ENCODE results near the gene PDE4B. TPM values are rescaled to one million over a fixed set of nuclear protein-coding genes. Genes with fewer than 3 reads are reported as not detected.

PDE4B gene
- total and polyA plus RNA-seq, 2 of the 13 experiments (the other 11 are each of a cell fraction or from before 2014, with no cell fraction given), result not detected

DNA sequence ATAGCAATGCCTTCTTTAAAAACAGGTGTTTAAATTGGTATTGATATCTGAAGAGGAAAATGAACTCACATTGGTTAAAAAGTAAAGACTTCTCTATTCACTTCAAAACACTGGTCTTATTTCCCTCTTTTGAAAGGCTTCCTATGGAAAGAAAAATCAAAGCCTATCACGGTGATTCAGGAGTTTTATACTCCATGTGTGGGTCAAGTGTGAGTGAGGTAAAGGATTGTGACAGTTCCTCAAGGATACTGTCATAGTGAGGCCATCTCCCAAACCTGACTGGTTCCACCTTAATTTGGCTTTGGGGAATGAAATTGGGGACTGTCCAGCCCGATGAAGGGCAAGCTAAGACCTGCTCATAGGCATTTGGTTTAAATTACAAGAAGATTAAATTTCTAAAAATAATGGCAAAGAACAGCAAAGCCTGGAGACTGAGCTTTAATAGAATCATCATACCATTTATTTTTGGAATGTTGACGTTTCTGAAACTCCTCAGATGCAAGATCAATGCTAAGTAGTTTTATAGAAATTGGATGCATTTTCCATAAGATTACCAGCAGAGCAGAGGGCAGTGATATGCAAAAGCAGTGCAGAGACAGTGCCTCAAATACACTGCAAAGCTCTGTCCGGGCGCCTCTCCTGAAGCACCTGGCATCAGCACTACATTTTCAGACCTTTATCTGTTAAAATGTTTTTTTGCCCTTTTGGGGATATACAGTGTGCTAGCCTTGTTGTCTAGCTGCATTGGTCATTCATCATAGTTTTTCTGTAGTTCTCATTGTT is 439.2 kb downstream of the PDE4B start:
- H3K27ac ChIP-seq (ENCODE audit: extremely low read length, insufficient read depth, low read length), result no peak overlapping the region
- H3K79me2 ChIP-seq (ENCODE audit: insufficient read depth, low read length), result no peaks in the 10 kb centered on the region
- TF ChIP-seq, protein P1, sequence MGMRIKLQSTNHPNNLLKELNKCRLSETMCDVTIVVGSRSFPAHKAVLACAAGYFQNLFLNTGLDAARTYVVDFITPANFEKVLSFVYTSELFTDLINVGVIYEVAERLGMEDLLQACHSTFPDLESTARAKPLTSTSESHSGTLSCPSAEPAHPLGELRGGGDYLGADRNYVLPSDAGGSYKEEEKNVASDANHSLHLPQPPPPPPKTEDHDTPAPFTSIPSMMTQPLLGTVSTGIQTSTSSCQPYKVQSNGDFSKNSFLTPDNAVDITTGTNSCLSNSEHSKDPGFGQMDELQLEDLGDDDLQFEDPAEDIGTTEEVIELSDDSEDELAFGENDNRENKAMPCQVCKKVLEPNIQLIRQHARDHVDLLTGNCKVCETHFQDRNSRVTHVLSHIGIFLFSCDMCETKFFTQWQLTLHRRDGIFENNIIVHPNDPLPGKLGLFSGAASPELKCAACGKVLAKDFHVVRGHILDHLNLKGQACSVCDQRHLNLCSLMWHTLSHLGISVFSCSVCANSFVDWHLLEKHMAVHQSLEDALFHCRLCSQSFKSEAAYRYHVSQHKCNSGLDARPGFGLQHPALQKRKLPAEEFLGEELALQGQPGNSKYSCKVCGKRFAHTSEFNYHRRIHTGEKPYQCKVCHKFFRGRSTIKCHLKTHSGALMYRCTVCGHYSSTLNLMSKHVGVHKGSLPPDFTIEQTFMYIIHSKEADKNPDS (CRISPR knock-in tag; IDR thresholded peaks at IDR 0.05), result no peak
- TF ChIP-seq, protein P2, sequence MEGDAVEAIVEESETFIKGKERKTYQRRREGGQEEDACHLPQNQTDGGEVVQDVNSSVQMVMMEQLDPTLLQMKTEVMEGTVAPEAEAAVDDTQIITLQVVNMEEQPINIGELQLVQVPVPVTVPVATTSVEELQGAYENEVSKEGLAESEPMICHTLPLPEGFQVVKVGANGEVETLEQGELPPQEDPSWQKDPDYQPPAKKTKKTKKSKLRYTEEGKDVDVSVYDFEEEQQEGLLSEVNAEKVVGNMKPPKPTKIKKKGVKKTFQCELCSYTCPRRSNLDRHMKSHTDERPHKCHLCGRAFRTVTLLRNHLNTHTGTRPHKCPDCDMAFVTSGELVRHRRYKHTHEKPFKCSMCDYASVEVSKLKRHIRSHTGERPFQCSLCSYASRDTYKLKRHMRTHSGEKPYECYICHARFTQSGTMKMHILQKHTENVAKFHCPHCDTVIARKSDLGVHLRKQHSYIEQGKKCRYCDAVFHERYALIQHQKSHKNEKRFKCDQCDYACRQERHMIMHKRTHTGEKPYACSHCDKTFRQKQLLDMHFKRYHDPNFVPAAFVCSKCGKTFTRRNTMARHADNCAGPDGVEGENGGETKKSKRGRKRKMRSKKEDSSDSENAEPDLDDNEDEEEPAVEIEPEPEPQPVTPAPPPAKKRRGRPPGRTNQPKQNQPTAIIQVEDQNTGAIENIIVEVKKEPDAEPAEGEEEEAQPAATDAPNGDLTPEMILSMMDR (CRISPR knock-in tag; IDR thresholded peaks at IDR 0.05), result no peak
- TF ChIP-seq, protein P3, sequence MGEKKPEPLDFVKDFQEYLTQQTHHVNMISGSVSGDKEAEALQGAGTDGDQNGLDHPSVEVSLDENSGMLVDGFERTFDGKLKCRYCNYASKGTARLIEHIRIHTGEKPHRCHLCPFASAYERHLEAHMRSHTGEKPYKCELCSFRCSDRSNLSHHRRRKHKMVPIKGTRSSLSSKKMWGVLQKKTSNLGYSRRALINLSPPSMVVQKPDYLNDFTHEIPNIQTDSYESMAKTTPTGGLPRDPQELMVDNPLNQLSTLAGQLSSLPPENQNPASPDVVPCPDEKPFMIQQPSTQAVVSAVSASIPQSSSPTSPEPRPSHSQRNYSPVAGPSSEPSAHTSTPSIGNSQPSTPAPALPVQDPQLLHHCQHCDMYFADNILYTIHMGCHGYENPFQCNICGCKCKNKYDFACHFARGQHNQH (CRISPR knock-in tag; IDR thresholded peaks at IDR 0.05), result no peak
- TF ChIP-seq NFATC3 (CRISPR knock-in tag; IDR thresholded peaks at IDR 0.05) (no peak), KDM6A (CRISPR knock-in tag; IDR thresholded peaks at IDR 0.05; ENCODE audit: low read depth) (no peak), NFE2L1 (CRISPR knock-in tag; IDR thresholded peaks at IDR 0.05; ENCODE audit: borderline replicate concordance) (no peak), NFIB (CRISPR knock-in tag; IDR thresholded peaks at IDR 0.05; ENCODE audit: borderline replicate concordance) (no peak), ZNF326 (CRISPR knock-in tag; IDR thresholded peaks at IDR 0.05; ENCODE audit: borderline replicate concordance) (no peak), ARNT (IDR thresholded peaks at IDR 0.05) (no peak), ZNF333 (CRISPR knock-in tag; IDR thresholded peaks at IDR 0.05; ENCODE audit: borderline replicate concordance) (no peak), ZNF678 (CRISPR knock-in tag; IDR thresholded peaks at IDR 0.05) (no peak), ZBTB8A (CRISPR knock-in tag; IDR thresholded peaks at IDR 0.05; ENCODE audit: borderline replicate concordance, low read depth) (no peak)
- DNase-seq (ENCODE audit: low spot score) (no peak), ATAC-seq (no peak), FAIRE-seq (no peak)
- no peak overlapping the region for H3K4me3 ChIP-seq (replicated peaks in 1 of 3; ENCODE audit: insufficient read depth in 1 of 3, low read depth in 2 of 3, low read length in 3 of 3)
- no peaks in the 10 kb centered on the region for H3K27me3 ChIP-seq (ENCODE audit: control insufficient read depth in 1 of 2, insufficient read depth in 2 of 2, low read length in 2 of 2)
- H3K4me2 ChIP-seq (ENCODE audit: low read depth, low read length), result no peak overlapping the region
- intact Hi-C loops (cut with micrococcal nuclease; ENCODE audit: unreplicated experiment) (no loop called here), in situ Hi-C loops (cut with HindIII; ENCODE audit: extremely low pct_ligation_motif_present, low pct_unique_long_range_greater_than_20kb) (no loop called here)
- H3K4me1 ChIP-seq (ENCODE audit: insufficient read depth, low read length), result no peaks in the 10 kb centered on the region
- ChIA-PET CTCF (ENCODE audit: low intra/inter-chr PET ratio, low total read pairs) (no interaction called here), POLR2A (no interaction called here)
- no TSS peak for BruUV-seq (replicated peaks)
- H3K36me3 ChIP-seq (replicated peaks in 1 of 2; ENCODE audit: control insufficient read depth in 1 of 2, insufficient read depth in 2 of 2, low read length in 2 of 2), result no peaks in the 10 kb centered on the region
- no peaks in the 10 kb centered on the region for H3K9me3 ChIP-seq (ENCODE audit: low read length)
- H4K20me1 ChIP-seq (ENCODE audit: insufficient read depth, low read length), result no peaks in the 10 kb centered on the region
- H3K9ac ChIP-seq (ENCODE audit: insufficient read depth, low read depth, low read length), result no peak overlapping the region
- no peak overlapping the region for H2AFZ ChIP-seq (ENCODE audit: low read length)
- 6% methylated on average over 5 of the region's 5 CpGs for WGBS (ENCODE audit: low lambda C conversion rate)

Measured in HepG2 (cell line).